SK-N-MC (cell line): ENCODE results near the gene FSTL4.

Experiments used
- EZH2 ChIP-seq: fragments of 200-600 bp; sonication (generic); IDR thresholded peaks from one replicate; pipeline ENCODE4 v1.6.1; 2017; ENCODE audit warnings: antibody characterized with exemption
- POLR2AphosphoS5 ChIP-seq: IDR thresholded peaks from 2 replicates; pipeline ENCODE4 v1.6.1; 2012; ENCODE audit warnings: mild to moderate bottlenecking, low read depth, low read length, borderline replicate concordance

GRCh38 chr5:133328800-133329199 is 283.5 kb downstream of the FSTL4 start:
- no peak for TF ChIP-seq POLR2AphosphoS5
- TF ChIP-seq EZH2, result no peak
